Liver (tissue), 9 donors: Measurements from ENCODE around the gene PSMD5. TPM values are rescaled to one million over a fixed set of nuclear protein-coding genes. Genes with fewer than 3 reads are reported as not detected.
A peak's percentile ranks its signal among the peaks of the same experiment; 100 is the strongest.

ENCODE experiments used
- DNase-seq: peaks from one replicate; pipeline ENCODE4 v3.0.0-alpha.2; 2017; ENCODE audit warnings: low spot score
- H3K27ac ChIP-seq, 2 donors: one replicate each; pipeline ENCODE4 v1.7.0; 2013; ENCODE audit warnings: inconsistent platforms in 2 of 2, low read length in 2 of 2, control low read depth in 1 of 2, low read depth in 1 of 2, mild to moderate bottlenecking in 1 of 2
- H3K27me3 ChIP-seq, 4 donors: one replicate each; pipeline versions ENCODE4 v1.6.1 to v1.7.0; 2013; ENCODE audit warnings: low read length in 3 of 4, inconsistent platforms in 1 of 4, mild to moderate bottlenecking in 1 of 4, moderate library complexity in 1 of 4; ENCODE audit not compliant: control insufficient read depth in 4 of 4, insufficient read depth in 4 of 4
- H3K36me3 ChIP-seq, 4 donors: one replicate each; pipeline versions ENCODE4 v1.6.1 to v1.7.0; 2013; ENCODE audit warnings: low read length in 3 of 4, mild to moderate bottlenecking in 3 of 4, low read depth in 1 of 4, moderate library complexity in 1 of 4; ENCODE audit not compliant: control insufficient read depth in 4 of 4, insufficient read depth in 3 of 4
- H3K4me1 ChIP-seq, 4 donors: one replicate each; pipeline versions ENCODE4 v1.6.1 to v1.7.0; 2013; ENCODE audit warnings: low read length in 3 of 4, mild to moderate bottlenecking in 3 of 4, moderate library complexity in 1 of 4; ENCODE audit not compliant: control insufficient read depth in 4 of 4, insufficient read depth in 4 of 4
- H3K4me3 ChIP-seq, 3 donors: one replicate each; pipeline versions ENCODE4 v1.6.1 to v1.7.0; 2013; ENCODE audit warnings: low read length in 3 of 3, control low read depth in 1 of 3, low read depth in 1 of 3, mild to moderate bottlenecking in 1 of 3
- H3K9ac ChIP-seq, 2 donors: one replicate each; pipeline ENCODE4 v1.7.0; 2013; ENCODE audit warnings: low read length in 2 of 2, mild to moderate bottlenecking in 2 of 2, moderate library complexity in 2 of 2, control low read depth in 1 of 2, low read depth in 1 of 2
- H3K9me3 ChIP-seq, 4 donors: one replicate each; pipeline versions ENCODE4 v1.6.1 to v1.7.0; 2013; ENCODE audit warnings: low read length in 3 of 4; ENCODE audit not compliant: control insufficient read depth in 4 of 4
- ATF3 ChIP-seq: IDR thresholded peaks from 2 replicates; pipeline ENCODE4 v1.6.1; 2016; ENCODE audit warnings: antibody characterized with exemption
- CTCF ChIP-seq: fragments of 150-350 bp; IDR thresholded peaks from 2 replicates; pipeline ENCODE4 v1.5.1; 2017; ENCODE audit warnings: improper control_type of control experiment, low read depth, low read length; ENCODE audit not compliant: missing input control
- EGR1 ChIP-seq, 2 donors: IDR thresholded peaks; 2 replicates each; pipeline ENCODE4 v1.6.1; 2016 to 2018; ENCODE audit warnings: antibody characterized with exemption in 2 of 2, low read depth in 2 of 2
- FOXA1 ChIP-seq: IDR thresholded peaks from 2 replicates; pipeline ENCODE4 v1.6.1; 2016; ENCODE audit warnings: antibody characterized with exemption
- FOXA2 ChIP-seq: IDR thresholded peaks from 2 replicates; pipeline ENCODE4 v1.6.1; 2016; ENCODE audit warnings: antibody characterized with exemption
- GABPA ChIP-seq, 2 donors: IDR thresholded peaks in 1 of 2; conservative IDR thresholded peaks in 1 of 2; 2 replicates each; pipeline ENCODE4 v1.6.1; 2016; ENCODE audit warnings: antibody characterized with exemption in 2 of 2, mild to moderate bottlenecking in 1 of 2, moderate library complexity in 1 of 2
- HNF4A ChIP-seq, 2 donors: conservative IDR thresholded peaks; 2 replicates each; pipeline ENCODE4 v1.6.1; 2016; ENCODE audit warnings: antibody characterized with exemption in 2 of 2, mild to moderate bottlenecking in 2 of 2
- HNF4G ChIP-seq: IDR thresholded peaks from 2 replicates; pipeline ENCODE4 v1.6.1; 2016; ENCODE audit warnings: antibody characterized with exemption
- JUND ChIP-seq, 2 donors: IDR thresholded peaks; 2 replicates each; pipeline ENCODE4 v1.6.1; 2016; ENCODE audit warnings: antibody characterized with exemption in 2 of 2
- MAX ChIP-seq: IDR thresholded peaks from 2 replicates; pipeline ENCODE4 v1.6.1; 2016; ENCODE audit warnings: antibody characterized with exemption
- NR2F2 ChIP-seq: IDR thresholded peaks from 2 replicates; pipeline ENCODE4 v1.6.1; 2016; ENCODE audit warnings: antibody characterized with exemption
- RAD21 ChIP-seq, 2 donors: IDR thresholded peaks; 2 replicates each; pipeline ENCODE4 v1.6.1; 2016; ENCODE audit warnings: antibody characterized with exemption in 2 of 2, mild to moderate bottlenecking in 2 of 2
- REST ChIP-seq: IDR thresholded peaks from 2 replicates; pipeline ENCODE4 v1.6.1; 2016; ENCODE audit warnings: antibody characterized with exemption, mild to moderate bottlenecking
- RXRA ChIP-seq, 2 donors: IDR thresholded peaks; 2 replicates each; pipeline ENCODE4 v1.6.1; 2017 to 2018; ENCODE audit warnings: antibody characterized with exemption in 2 of 2, mild to moderate bottlenecking in 1 of 2
- SP1 ChIP-seq: IDR thresholded peaks from 2 replicates; pipeline ENCODE4 v1.6.1; 2018; ENCODE audit warnings: antibody characterized with exemption, mild to moderate bottlenecking
- TAF1 ChIP-seq: conservative IDR thresholded peaks from 2 replicates; pipeline ENCODE4 v1.6.1; 2016; ENCODE audit warnings: antibody characterized with exemption, mild to moderate bottlenecking
- YY1 ChIP-seq: IDR thresholded peaks from 2 replicates; pipeline ENCODE4 v1.6.1; 2016; ENCODE audit warnings: antibody characterized with exemption, mild to moderate bottlenecking
- ZBTB33 ChIP-seq: IDR thresholded peaks from 2 replicates; pipeline ENCODE4 v1.6.1; 2016; ENCODE audit warnings: antibody characterized with exemption
- WGBS: extraction: QIAGEN DNeasy Blood & Tissue Kit; methylation state at CpG from one replicate; pipeline ENCODE4 v1.1.7; 2013; 5-methylcytosine and 5-hydroxymethylcytosine counted together
- polyA plus RNA-seq, 2 donors: library from polyadenylated mRNA; stranded (reverse) in 1 of 2; unstranded in 1 of 2; fragments of 200-250 nt in 1 of 2; fragments of >200 nt in 1 of 2; fragmentation: Nextera tagmentation in 1 of 2; extraction: Ambion mirVana in 1 of 2; gene quantifications; one replicate each; pipeline versions ENCODE4 v1.2.1 to v1.2.3, GENCODE V29; 2013 to 2015
- total RNA-seq, 2 donors: library from RNA; depleted of rRNA; stranded (reverse); fragments of >200 nt; gene quantifications; one replicate each; pipeline ENCODE4 v1.2.3, GENCODE V29; 2014
- donor health status: healthy.
- donor health status: healthy.
- donor health status: healthy.
- donor health status: healthy.
- donor health status: healthy.

The PSMD5 gene
- total and polyA plus RNA-seq, 4 donors = 10.9 to 19.1 (median 16.0) TPM

- no peaks in the 10 kb centered on the region for H3K9me3 ChIP-seq
- H3K4me1 ChIP-seq = peaks cover 0 to 16% (median 7%) of the 10 kb centered on the region in 4 donors
- H3K36me3 ChIP-seq = no peaks in the 10 kb centered on the region
- H3K4me3 ChIP-seq = no peak overlapping the region
- H3K27ac ChIP-seq = no peak overlapping the region
- no peak for TF ChIP-seq FOXA1
- TF ChIP-seq SP1 = no peak
- TF ChIP-seq ZBTB33 = no peak
- no peak for TF ChIP-seq JUND (IDR thresholded peaks at IDR 0.05)
- TF ChIP-seq RXRA (IDR thresholded peaks at IDR 0.05) = no peak
- TF ChIP-seq REST = no peak
- TF ChIP-seq TAF1 = no peak
- no peak for TF ChIP-seq HNF4A (conservative IDR thresholded peaks at IDR 0.05)
- no peak for TF ChIP-seq ATF3
- no peak for TF ChIP-seq EGR1 (IDR thresholded peaks at IDR 0.05; ENCODE audit: low read depth in 2 of 2)
- DNase-seq = no peak
- H3K9ac ChIP-seq = no peak overlapping the region
- no peaks in the 10 kb centered on the region for H3K27me3 ChIP-seq
- 95% methylated on average over 10 of the region's 10 CpGs for WGBS
These were observed 27.0 kb upstream of the PSMD5 start for GRCh38 chr9:120869726-120870125.

- H3K4me3 ChIP-seq = peak overlapping the region; percentile 73 to 82 (median 80)
- no peaks in the 10 kb centered on the region for H3K27me3 ChIP-seq
- H3K27ac ChIP-seq = peak overlapping the region; percentile 60 to 71
- no peaks in the 10 kb centered on the region for H3K36me3 ChIP-seq
- WGBS = 35% methylated on average over 10 of the region's 10 CpGs
- H3K9ac ChIP-seq = peak overlapping the region in 1 of 2 donors; percentile 50
- DNase-seq = no peak
- no peaks in the 10 kb centered on the region for H3K9me3 ChIP-seq
- peaks cover 0 to 16% (median 7%) of the 10 kb centered on the region in 4 donors for H3K4me1 ChIP-seq
- TF ChIP-seq ZBTB33 (no peak), GABPA (IDR thresholded peaks at IDR 0.05 in 1 of 2, conservative IDR thresholded peaks at IDR 0.05 in 1 of 2) (no peak), JUND (IDR thresholded peaks at IDR 0.05) (no peak), CTCF (no peak), TAF1 (no peak), SP1 (no peak), FOXA2 (no peak), ATF3 (no peak), FOXA1 (no peak), EGR1 (IDR thresholded peaks at IDR 0.05; ENCODE audit: low read depth in 2 of 2) (no peak), RAD21 (IDR thresholded peaks at IDR 0.05) (no peak), REST (no peak), RXRA (IDR thresholded peaks at IDR 0.05) (no peak), MAX (no peak), YY1 (no peak), NR2F2 (no peak), HNF4A (conservative IDR thresholded peaks at IDR 0.05) (no peak), HNF4G (no peak)
These were observed 26.6 kb upstream of the PSMD5 start for GRCh38 chr9:120869360-120869687.
